ENCODE measurements around the gene CAD.
"Not testable (repeated sequence)": the region's sequence is repeated elsewhere in the genome, so short reads cannot be mapped to it uniquely, and the experiment has no call there.

CAD gene

GRCh38 chr2:27261241-27261925, 44.2 kb downstream of the CAD start:
- no peak for DNase-seq

- DNase-seq, result no peak
Measured at GRCh38 chr2:27261926-27262298, 44.7 kb downstream of the CAD start.

DNA sequence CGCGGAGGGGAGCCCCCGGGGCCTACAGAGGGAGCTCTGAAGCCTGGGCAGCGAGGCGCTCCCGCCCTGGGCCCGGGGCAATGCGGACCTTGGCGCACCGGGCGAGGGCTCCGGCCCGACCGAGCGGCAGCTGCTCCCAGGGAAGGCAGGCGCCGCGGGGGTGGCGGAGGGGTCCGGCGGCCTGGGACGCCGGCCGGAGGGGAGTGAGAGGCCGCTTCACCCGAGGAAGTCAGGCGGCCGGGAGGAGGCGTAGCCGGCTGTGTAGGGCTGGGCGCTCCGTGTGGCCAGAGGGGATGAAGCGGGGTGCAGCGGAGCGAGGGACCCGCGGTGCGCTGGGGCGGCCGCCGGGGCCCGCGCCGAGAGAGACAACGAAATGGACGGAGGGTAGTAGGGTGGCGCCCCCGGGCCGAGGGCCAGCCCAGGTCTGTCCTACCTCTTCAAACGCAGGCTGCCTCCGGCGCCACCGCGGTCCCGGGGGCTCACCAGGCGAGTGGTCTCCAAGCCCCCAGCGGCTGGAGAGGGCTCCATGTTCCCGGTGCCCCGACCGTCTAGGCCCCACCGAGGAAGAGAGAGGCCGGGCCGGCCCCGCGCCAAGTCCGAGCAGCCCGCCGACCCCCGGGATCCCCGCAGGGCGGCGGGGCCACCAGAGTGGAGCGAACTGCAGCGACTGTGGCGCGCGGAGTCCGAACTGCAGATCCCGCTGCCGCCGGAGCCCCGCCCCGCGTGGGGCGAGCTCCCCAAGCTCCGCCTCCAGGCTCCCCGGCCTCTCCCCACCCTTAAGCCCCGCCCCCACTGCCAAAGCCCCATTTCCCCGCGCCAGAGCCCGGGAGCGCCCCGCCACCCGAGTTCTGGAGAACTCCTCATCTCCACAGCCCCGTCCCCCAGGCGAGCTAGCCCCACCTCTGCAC, 45.5 kb downstream of the CAD start, which contains the start of gene SLC30A3:
Gene SLC30A3 (minus strand): TSS at position 669 of the 908 bp plus-strand sequence. CDS start 141 bp downstream, at position 528.
- peak; percentile 62 for DNase-seq

DNA sequence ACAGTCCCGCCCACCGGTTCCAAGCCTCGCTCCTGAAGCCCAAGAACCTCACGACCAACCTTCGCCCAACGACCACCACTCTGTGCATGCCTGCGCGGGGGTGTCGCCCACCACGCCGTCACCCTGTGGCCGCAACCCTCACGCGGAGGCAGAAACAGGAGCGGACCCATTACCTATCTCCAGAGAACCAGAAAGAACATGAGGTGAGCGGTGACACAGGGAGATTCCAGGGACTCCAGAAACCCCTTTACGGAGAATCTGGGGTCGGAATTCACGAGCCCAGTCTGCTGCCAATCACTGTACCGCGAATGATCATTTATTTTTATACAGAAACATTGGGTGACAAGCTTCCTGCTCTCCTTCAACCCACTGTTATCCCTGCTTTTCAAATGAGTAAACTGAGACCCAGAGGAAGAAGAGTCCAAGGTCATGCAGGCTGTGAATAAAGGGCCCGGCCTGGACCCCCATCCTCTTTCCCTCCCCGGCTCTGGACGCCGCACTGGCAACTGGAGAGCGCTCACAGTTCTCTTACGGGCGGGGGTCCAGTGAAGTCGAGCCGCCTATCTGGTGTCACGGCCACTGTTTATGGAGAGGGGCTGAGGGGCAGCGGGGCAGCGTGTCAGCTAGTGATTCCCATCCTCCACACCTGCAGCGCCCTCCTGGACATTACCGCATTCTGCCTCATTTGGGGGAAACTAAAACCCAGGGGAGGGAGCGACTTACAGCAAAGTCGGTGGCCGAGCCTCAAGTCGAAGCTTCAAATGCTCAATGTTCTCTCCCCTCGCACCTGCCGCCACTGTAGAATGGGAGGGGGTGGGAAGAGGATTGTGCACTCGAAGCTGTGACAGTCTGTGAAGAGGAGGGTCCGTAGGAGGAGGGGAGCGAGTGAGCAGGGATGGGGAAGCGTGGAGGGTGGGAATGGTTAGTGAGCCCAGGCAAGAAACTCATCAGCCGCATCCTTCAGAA, 46.4 kb downstream of the CAD start:
- DNase-seq, result no peak

DNA sequence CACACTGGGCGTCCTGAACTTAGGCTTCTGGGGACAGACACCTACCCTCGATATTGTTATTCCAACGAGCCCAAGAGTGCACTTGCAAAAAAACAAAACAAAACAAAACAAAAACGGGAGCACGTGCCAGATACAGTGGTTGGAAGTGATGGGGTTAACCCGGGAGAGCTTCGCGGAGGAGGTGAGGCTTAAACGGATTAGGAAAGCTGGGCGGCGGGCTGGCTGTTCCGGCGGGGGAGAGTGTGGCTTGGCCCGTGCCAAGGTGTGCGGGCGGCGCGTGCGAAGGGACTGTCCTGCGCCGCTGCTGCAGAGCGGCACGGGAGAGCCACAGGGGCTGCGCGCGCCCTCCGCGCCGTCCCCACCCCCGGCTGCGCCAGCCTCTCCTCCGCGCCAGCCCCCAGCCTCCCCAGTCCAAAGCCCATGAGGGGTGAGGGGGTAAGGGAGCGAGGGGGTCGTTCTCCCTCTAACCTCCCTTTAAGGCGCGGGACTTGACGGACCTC, 47.1 kb downstream of the CAD start:
- DNase-seq, result no peak

DNA sequence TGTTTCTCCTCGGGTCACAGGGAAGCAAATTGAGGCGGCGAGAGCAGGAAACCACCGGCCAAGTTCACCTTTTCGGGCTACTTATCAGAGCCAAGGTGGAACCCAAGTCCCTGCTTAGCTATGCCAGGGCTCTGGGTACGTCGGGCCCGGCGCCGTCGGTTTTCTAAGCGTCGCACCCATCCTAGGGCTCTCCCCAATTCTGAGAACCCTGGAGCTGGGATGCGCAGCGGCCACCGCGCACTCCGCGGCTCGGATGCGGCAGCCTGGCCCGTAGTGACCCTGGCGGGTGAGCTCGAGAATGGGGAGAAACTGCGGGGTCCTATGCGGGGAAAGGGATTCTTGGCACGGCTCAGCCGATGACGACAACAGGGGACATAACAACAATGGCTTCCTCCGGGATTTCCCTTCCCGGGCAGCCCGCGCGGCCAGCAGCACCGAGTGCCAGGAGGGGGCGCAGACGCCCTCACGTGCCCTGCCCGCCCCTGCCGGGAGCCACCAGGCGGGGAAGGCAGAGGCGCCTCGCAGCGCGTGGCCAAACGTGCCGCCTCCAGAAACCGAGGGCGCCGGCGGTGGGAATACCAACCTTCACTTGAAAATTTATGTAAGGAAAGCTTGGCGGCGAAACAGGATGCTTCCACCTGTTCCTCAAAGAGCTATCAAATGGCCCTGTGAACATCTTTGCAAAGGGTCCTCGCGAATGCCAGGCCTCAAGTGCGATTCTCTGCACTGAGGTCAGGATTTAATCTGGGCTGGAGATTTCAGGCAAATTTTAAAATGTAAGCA, 47.8 kb downstream of the CAD start:
- DNase-seq, result peak; percentile 55

GRCh38 chr2:27265536-27265870, 48.3 kb downstream of the CAD start:
- no peak for DNase-seq

- not testable (repeated sequence) for DNase-seq
Measured at GRCh38 chr2:27268296-27268695, 51.1 kb downstream of the CAD start.

DNA sequence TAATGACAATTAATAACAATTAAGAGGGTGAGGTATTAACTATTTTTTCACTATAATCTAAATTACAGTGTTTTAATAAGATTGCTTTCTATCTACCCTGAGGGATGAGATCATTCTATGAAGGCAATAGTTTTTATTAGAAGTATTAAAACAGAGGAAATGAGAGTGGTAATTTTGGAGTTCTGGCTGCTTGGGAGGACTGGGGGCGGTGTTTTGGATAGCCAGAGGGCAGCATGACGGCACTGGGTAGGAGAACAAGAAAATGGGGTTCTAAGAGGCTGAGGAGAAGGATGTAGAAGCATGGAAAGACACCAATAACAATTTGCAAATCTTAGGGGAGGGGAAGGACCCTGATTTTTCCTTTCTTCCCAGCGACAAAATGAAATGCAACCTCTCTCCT, 53.0 kb downstream of the CAD start:
- DNase-seq, result no peak

DNA sequence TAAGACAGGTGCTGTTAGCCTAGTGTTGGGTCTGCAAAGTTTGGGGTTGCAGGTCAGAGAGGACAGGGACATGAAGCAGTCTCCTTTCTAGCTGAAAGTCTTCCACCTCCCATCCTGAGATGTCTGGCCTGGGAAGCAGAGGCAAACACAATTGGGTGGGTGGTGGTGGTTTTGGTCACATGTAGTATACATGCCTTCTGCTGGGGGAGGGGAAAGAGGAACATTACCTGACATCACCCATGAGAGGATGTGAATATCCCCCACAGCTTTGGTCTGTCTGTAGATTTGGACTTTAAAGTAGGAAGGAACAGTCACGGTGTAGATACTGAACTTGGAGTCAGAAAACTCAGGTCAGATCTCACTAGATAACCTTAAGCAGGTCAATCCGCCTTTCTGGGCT, 53.5 kb downstream of the CAD start:
- DNase-seq, result no peak

DNA sequence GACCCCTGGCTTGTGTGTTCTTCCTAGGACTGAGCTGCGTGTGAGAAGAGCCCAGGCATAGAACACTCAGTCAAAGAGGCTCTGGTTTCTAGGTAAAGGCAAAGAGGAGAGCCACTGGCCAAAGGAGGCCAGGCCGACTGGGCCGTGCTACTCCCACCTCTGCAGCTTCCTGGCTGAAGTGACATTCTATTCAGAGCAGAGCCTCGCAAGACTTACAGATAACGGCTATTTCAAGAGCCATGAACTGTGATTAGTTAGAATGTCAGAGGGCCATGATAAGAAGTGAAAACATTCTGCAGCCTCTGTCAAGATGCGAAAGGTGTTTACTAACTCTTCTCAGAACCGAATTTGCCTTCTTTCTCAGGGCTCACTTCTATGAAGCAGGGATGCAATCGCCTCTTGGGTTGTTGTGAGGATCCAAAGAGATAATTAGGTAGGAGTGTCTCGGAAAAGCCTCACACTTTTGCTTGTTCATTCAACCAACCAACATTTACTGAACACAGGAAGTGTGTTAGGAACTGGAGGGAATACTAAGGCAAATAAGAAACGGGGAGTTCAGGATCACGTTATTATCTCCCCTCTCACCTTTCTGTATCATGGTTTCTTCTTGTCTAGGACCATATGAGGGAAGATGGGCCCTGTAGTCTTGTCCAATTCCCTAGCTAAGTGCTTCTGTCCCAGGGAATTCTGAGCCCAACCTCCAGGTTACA, 54.6 kb downstream of the CAD start:
- DNase-seq, result no peak

DNA sequence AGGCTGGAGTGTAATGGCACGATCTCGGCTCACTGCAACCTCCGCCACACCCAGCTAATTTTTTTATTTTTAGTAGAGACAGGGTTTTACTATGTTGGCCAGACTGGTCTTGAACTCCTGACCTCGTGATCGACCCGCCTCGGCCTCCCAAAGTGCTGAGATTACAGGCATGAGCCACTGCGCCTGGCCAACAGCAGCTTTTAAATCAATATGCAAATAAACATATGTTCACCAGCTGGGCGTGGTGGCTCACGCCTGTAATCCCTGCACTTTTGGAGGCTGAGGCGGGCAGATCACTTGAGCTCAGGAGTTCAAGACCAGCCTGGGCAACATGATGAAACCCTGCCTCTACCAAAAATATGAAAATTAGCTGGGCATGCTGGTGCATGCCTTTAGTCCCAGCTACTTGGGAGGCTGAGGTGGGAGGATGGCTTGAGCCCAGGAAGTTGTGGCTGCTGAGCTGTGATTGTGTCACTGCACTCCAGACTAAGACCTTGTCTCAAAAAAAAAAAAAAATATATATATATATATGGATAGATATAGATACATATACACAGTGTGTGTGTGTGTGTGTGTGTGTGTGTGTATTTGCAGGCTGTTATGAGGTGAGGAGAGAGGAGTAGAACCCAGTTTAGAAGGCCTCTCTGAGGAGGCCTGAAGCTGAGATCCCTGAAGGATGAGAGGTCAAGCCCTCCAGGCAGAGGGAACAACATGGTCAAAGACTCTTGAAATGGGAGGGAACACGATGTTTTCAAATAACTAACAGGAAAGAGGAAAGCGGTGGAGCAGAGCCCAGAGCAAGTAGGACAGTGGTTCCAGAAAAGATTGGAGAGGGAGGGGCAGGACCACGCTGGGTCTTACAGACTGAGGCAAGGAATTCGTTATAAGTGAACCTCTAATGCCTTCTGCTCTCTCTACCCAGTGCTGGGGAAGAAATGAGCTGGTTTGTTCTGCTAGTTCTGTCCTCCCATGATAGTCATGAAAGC, 55.7 kb downstream of the CAD start:
- DNase-seq, result not testable (repeated sequence)

DNA sequence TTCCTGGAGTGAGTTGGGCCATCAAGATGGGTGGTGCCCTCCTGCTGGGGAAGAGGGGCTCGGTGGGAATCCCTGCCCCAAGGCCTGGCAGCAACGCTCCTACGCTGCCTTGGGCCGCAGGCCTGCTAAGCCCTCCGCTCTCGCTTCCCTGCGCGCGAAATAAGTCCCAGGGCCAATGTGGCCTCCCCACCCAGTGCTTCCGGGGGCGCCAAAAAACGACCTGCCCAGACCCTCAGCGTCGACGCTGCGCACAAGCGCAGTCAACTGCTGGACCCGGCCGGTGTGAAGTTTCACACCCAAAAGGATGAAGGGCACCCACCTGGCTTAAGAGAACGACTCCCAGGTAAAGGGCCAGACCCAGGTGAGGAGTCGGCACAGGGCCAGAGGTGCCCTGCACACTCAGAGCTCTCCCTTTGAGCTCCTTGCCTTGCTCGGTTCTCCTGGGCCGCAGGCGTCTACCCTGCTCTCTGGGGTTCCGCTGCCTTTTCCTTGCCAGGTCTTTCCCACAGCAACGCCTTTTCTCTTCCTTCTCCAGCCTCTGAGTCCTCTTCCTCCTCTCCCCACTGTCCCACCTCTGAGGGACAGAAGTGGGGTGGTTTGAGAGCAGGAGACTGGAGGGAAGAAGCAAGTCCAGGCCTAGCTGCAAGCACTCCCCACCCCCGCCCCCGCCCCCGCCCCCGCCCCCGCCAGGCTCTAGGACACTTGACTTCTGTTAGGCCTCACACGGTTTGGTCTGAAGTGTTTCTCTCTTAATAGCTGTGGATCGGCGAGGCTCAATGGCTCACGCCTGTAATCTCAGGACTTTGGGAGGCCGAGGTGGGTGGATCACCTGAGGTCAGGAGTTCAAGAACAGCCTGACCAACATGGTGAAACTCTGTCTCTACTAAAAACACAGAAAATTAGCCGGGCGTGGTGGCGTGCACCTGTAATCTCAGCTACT, 58.3 kb downstream of the CAD start, which contains the start of gene DNAJC5G:
Gene DNAJC5G (plus strand): TSS at position 223 of the 940 bp plus-strand sequence. CDS start 1,296 bp downstream, outside the sequence.
- no peak for DNase-seq

- DNase-seq, result no peak
Measured at GRCh38 chr2:27278010-27278409, 60.8 kb downstream of the CAD start.

DNA sequence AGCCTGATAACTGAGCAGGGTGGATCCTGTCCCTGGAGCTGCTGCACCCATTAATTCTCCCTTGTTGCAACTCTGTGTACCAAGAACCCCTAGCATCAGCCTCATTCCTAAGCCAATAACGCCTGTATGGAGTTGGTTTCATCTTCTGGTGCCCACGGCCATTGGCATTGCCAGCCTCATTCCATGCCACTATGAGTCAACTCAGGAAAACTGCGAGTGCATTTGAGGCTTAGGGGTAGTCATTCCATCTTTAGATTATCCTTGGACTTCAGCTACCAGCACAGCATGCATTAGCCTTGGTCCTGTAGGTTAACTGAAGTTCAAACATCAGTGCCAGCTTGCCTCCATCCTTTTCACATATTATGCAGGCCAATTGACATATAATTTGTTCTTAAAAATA, 63.7 kb downstream of the CAD start:
- no peak for DNase-seq

- no peak for DNase-seq
Measured at GRCh38 chr2:27281442-27281841, 64.3 kb downstream of the CAD start.

DNA sequence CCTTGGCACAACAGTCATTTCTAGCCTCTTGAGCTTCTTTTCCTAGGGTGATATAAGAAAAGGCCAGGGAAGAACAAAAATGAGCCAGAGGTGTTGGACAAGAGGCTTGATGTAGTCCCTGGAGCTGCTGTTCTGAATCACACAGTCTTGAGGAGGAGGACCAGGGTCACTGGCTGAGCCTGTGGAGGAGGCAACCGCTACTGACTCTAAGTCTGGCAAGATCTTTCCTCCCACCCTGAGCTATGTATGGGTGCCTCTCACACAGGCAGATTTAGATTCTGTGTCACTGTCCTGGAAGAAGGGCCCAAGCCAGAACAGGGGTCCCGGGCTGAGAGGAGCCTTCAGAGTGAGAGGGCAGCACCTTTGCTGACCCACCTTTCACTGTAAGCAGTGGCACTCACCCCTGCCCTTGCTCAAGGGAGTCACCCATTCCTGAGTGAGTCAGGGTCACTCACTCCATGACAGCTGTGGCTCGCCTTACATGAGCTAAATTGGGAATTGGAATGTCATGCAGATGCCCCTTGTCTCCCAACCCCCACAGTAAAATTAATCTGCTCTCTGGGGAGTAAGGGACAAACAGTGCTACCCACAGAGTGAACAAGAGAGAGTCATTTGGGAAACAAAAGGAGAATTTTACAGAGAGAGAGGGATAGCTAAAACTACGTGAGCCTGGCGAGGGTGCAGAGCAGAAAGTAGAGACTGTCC, 64.8 kb downstream of the CAD start, which contains the start of gene TRIM54:
Gene TRIM54 (plus strand): TSS at position 575 of the 705 bp plus-strand sequence. CDS start 303 bp downstream, outside the sequence.
- DNase-seq, result no peak

DNA sequence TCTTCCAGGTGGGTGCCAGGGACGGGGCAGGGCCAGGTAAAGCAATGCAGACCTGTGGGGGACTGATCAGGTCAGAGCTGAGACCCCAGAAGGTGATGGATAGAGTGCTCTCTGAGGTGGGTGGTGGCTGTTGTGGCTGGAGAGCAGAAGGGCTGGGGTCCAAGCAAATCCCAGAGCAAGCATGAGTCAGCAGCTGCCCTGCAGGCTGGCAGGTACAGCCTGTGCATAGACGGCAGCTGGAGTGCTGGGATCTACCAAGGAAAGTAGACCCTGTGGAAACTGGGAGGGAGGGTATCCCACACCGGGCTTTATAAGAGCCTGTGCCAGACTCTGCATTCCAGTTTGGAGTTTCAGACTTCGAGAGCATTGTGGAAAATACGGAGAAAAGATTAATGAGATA, 65.7 kb downstream of the CAD start:
- no peak for DNase-seq

Data from T-helper 9 cell (primary cell).